ENCODE data around the gene DENND4C.
"Not testable (repeated sequence)": the region's sequence is repeated elsewhere in the genome, so short reads cannot be mapped to it uniquely, and the experiment has no call there.

The DENND4C gene

DNA sequence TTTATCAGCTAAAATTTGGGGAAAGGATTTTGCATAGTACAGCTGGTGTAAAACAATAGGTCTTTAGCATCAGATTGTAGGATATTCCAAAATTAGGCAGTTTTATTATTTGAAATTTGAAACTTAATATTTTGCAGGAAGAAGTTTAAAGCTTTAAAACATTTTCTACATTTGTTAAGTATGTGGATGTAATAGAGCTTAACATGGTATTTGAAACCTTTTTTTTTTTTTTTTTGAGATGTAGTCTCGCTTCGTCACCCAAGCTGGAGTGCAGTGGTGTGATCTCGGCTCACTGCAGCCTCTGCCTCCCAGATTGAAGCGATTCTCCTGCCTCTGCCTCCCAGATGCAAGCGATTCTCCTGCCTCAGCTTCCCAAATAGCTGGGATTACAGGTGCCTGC is 2.9 kb downstream of the DENND4C start:
- no peaks in the 10 kb centered on the region for H3K27me3 Mint-ChIP-seq
- peaks cover 39% of the 10 kb centered on the region for H3K4me1 Mint-ChIP-seq (ENCODE audit: low read depth)
- H3K4me3 Mint-ChIP-seq: peak overlapping the region; percentile 2
- intact Hi-C loops (cut with micrococcal nuclease): loop anchor here (5.0 to 10.0 kb wide), 2 partner anchors 51 to 186 kb away; partner anchors contain the start of gene RRAGA
- no peak overlapping the region for H3K27ac Mint-ChIP-seq
- H3K36me3 Mint-ChIP-seq (ENCODE audit: low read depth): peaks cover 22% of the 10 kb centered on the region
- H3K9me3 Mint-ChIP-seq: no peaks in the 10 kb centered on the region

DNA sequence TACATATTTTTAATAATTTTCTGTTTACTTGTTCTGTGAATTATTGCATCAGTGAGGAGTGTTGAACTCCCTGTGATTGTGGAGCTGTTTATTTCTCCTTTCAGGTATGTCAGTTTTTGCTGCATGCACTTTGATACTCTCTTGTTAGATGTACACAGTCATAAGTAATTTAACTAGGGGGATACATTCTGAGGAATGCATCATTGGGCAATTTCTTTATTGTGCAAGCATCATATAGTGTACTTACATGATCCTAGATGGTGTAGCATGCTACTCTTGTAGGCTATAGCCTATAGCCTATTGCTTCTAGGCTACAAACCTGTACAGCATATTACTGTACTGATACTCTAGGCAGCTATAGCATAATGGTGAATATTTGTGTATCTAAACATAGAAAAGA is 9.5 kb downstream of the DENND4C start:
- intact Hi-C loops (cut with micrococcal nuclease): loop anchor here (10.0 kb wide), 1 partner anchor 45 kb away; no protein-coding TSS in a partner anchor
- H3K36me3 Mint-ChIP-seq (ENCODE audit: low read depth): peaks cover 69% of the 10 kb centered on the region
- H3K27me3 Mint-ChIP-seq: no peaks in the 10 kb centered on the region
- no peaks in the 10 kb centered on the region for H3K9me3 Mint-ChIP-seq
- peaks cover 47% of the 10 kb centered on the region for H3K4me1 Mint-ChIP-seq (ENCODE audit: low read depth)
- H3K27ac Mint-ChIP-seq: no peak overlapping the region
- H3K4me3 Mint-ChIP-seq: no peak overlapping the region

GRCh38 chr9:19241728-19242127 is 11.2 kb downstream of the DENND4C start:
- Mint-ChIP-seq H3K4me1 (ENCODE audit: low read depth) (peaks cover 55% of the 10 kb centered on the region), H3K27me3 (no peaks in the 10 kb centered on the region), H3K36me3 (ENCODE audit: low read depth) (peaks cover 76% of the 10 kb centered on the region), H3K4me3 (no peak overlapping the region), H3K27ac (no peak overlapping the region), H3K9me3 (no peaks in the 10 kb centered on the region)
- intact Hi-C loops (cut with micrococcal nuclease): no loop called here

- Mint-ChIP-seq H3K36me3 (ENCODE audit: low read depth) (peaks cover 88% of the 10 kb centered on the region), H3K4me1 (ENCODE audit: low read depth) (peaks cover 60% of the 10 kb centered on the region), H3K4me3 (no peak overlapping the region), H3K9me3 (no peaks in the 10 kb centered on the region), H3K27ac (no peak overlapping the region), H3K27me3 (no peaks in the 10 kb centered on the region)
- intact Hi-C loops (cut with micrococcal nuclease): no loop called here
Observed at GRCh38 chr9:19243366-19244033, 13.0 kb downstream of the DENND4C start.

GRCh38 chr9:19246891-19247290 is 16.4 kb downstream of the DENND4C start:
- Mint-ChIP-seq H3K36me3 (ENCODE audit: low read depth) (peaks cover 89% of the 10 kb centered on the region), H3K27me3 (no peaks in the 10 kb centered on the region), H3K9me3 (no peaks in the 10 kb centered on the region), H3K4me3 (no peak overlapping the region), H3K27ac (no peak overlapping the region), H3K4me1 (ENCODE audit: low read depth) (peaks cover 72% of the 10 kb centered on the region)
- intact Hi-C loops (cut with micrococcal nuclease): no loop called here

GRCh38 chr9:19247420-19247819 is 16.9 kb downstream of the DENND4C start:
- Mint-ChIP-seq H3K4me3 (no peak overlapping the region), H3K36me3 (ENCODE audit: low read depth) (peaks cover 87% of the 10 kb centered on the region), H3K27me3 (no peaks in the 10 kb centered on the region), H3K27ac (no peak overlapping the region), H3K9me3 (no peaks in the 10 kb centered on the region), H3K4me1 (ENCODE audit: low read depth) (peaks cover 75% of the 10 kb centered on the region)
- intact Hi-C loops (cut with micrococcal nuclease): no loop called here

GRCh38 chr9:19250346-19250745 is 19.9 kb downstream of the DENND4C start:
- intact Hi-C loops (cut with micrococcal nuclease); H3K27me3 Mint-ChIP-seq; H3K4me3 Mint-ChIP-seq; H3K9me3 Mint-ChIP-seq: not testable (repeated sequence)
- peaks cover 67% of the 10 kb centered on the region for H3K4me1 Mint-ChIP-seq (ENCODE audit: low read depth)
- peak overlapping the region; percentile 7 for H3K27ac Mint-ChIP-seq
- peaks cover 66% of the 10 kb centered on the region for H3K36me3 Mint-ChIP-seq (ENCODE audit: low read depth)

DNA sequence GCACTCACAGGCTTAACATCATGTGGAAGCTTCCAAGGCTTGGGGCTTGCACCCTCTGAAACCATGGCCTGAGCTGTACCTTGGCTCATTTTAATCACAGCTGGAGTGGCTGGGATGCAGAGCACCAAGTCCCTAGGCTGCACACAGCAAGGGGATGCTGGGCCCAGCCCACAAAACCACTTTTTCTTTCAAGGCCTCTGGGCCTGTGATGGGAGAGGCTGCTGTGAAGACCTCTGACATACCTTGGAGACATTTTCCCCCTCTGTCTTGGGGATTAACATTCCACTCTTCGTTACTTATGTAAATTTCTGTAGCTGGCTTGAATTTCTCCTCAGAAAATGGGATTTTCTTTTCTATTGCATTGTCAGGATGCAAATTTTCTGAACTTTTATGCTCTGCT is 20.7 kb downstream of the DENND4C start:
- Mint-ChIP-seq H3K4me1 (ENCODE audit: low read depth) (peaks cover 59% of the 10 kb centered on the region), H3K27ac (peak overlapping the region; percentile 7)

DNA sequence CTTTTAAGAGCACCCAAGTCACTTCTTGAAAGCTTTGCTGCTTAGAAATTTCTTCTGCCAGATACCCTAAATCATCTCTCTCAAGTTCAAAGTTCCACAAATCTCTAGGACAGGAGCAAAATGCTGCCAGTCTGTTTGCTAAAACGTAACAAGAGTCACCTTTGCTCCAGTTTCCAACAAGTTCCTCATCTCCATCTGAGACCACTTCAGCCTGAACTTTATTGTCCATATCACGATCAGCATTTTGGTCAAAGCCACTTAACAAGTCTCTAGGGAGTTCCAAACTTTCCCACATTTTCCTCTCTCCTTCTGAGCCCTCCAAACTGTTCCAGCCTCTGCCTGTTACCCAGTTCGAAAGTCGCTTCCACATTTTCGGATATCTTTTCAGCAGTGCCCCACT is 21.1 kb downstream of the DENND4C start:
- H3K9me3 Mint-ChIP-seq; H3K27ac Mint-ChIP-seq; H3K27me3 Mint-ChIP-seq; H3K4me3 Mint-ChIP-seq; intact Hi-C loops (cut with micrococcal nuclease): not testable (repeated sequence)
- Mint-ChIP-seq H3K4me1 (ENCODE audit: low read depth) (peaks cover 55% of the 10 kb centered on the region), H3K36me3 (ENCODE audit: low read depth) (peaks cover 54% of the 10 kb centered on the region)

More for the DNA sequence above, 20.7 kb downstream of the DENND4C start:
- H3K9me3 Mint-ChIP-seq; H3K4me3 Mint-ChIP-seq; intact Hi-C loops (cut with micrococcal nuclease); H3K27me3 Mint-ChIP-seq: not testable (repeated sequence)
- peaks cover 58% of the 10 kb centered on the region for H3K36me3 Mint-ChIP-seq (ENCODE audit: low read depth)

- Mint-ChIP-seq H3K4me1 (ENCODE audit: low read depth) (peaks cover 48% of the 10 kb centered on the region), H3K36me3 (ENCODE audit: low read depth) (peaks cover 54% of the 10 kb centered on the region), H3K4me3 (no peak overlapping the region), H3K9me3 (no peaks in the 10 kb centered on the region), H3K27ac (no peak overlapping the region), H3K27me3 (no peaks in the 10 kb centered on the region)
- intact Hi-C loops (cut with micrococcal nuclease): no loop called here
Observed at GRCh38 chr9:19252174-19252884, 21.8 kb downstream of the DENND4C start.

GRCh38 chr9:19252885-19253219 is 22.4 kb downstream of the DENND4C start:
- Mint-ChIP-seq H3K27me3 (no peaks in the 10 kb centered on the region), H3K36me3 (ENCODE audit: low read depth) (peaks cover 51% of the 10 kb centered on the region), H3K4me3 (no peak overlapping the region), H3K27ac (no peak overlapping the region), H3K9me3 (no peaks in the 10 kb centered on the region), H3K4me1 (ENCODE audit: low read depth) (peaks cover 43% of the 10 kb centered on the region)
- intact Hi-C loops (cut with micrococcal nuclease): no loop called here

DNA sequence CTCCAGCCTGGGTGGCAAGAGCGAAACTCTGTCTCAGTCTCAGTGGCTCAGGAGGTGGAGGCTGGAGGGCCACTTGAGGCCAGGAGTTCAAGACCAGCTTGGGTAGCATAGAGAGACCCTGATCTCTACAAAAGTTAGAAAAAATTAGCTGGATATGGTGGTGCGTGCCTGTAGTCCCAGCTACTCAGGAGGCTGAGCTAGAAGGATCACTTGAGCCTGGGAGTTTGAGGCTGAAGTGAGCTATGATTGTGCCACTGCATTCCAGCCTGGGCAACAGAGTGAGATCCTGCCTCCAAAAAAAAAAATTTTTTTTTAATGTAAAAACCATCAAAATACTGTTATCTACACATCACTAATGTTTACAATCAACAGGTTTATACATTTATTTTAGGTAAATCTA is 24.6 kb downstream of the DENND4C start:
- no peaks in the 10 kb centered on the region for H3K9me3 Mint-ChIP-seq
- no peak overlapping the region for H3K4me3 Mint-ChIP-seq
- H3K36me3 Mint-ChIP-seq (ENCODE audit: low read depth): peaks cover 30% of the 10 kb centered on the region
- no peaks in the 10 kb centered on the region for H3K27me3 Mint-ChIP-seq
- H3K27ac Mint-ChIP-seq: no peak overlapping the region
- intact Hi-C loops (cut with micrococcal nuclease): no loop called here
- peaks cover 37% of the 10 kb centered on the region for H3K4me1 Mint-ChIP-seq (ENCODE audit: low read depth)

- Mint-ChIP-seq H3K27ac (no peak overlapping the region), H3K9me3 (no peaks in the 10 kb centered on the region), H3K36me3 (ENCODE audit: low read depth) (peaks cover 28% of the 10 kb centered on the region), H3K27me3 (no peaks in the 10 kb centered on the region), H3K4me3 (no peak overlapping the region), H3K4me1 (ENCODE audit: low read depth) (peaks cover 37% of the 10 kb centered on the region)
- intact Hi-C loops (cut with micrococcal nuclease): no loop called here
Observed at GRCh38 chr9:19255821-19256220, 25.3 kb downstream of the DENND4C start.

DNA sequence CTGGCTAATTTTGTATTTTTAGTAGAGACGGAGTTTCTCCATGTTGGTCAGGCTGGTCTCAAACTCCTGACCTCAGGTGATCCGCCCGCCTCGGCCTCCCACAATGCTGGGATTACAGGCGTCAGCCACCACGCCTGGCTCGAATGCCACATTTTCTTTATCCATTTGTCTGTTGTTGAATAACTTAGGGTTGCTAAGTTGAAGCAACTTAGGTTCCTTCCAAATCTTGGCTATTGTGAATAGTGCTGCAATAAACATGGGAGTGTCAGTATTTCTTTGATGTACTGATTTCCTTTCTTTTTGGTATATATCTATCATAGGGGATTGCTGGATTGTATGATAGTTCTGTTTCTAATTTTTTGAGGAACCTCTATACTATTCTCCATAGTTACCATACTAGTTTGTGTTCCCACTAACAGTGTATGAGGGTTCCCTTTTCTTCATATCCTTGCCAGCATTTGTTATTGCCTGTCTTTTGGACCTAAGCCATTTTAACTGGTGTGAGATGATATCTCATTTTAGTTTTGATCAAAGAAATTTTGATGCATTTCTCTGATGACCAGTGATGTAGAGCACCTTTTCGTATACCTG is 29.3 kb downstream of the DENND4C start:
- not testable (repeated sequence) for H3K27ac Mint-ChIP-seq
- H3K36me3 Mint-ChIP-seq (ENCODE audit: low read depth): peaks cover 16% of the 10 kb centered on the region

More for the DNA sequence above, 29.3 kb downstream of the DENND4C start:
- intact Hi-C loops (cut with micrococcal nuclease); H3K9me3 Mint-ChIP-seq; H3K4me3 Mint-ChIP-seq; H3K27me3 Mint-ChIP-seq: not testable (repeated sequence)
- peaks cover 37% of the 10 kb centered on the region for H3K4me1 Mint-ChIP-seq (ENCODE audit: low read depth)

All from dendritic cell treated with granulocyte-macrophage colony-stimulating factor and Interleukin-4, amounts not matched to agents 40 ng/mL and 50 ng/mL, for 4 days (primary cell).